Measurements from ENCODE around the gene UNC5C.

Gene UNC5C

GRCh38 chr4:95517576-95518345 is 31.0 kb downstream of the UNC5C start:
- no peak for DNase-seq

- DNase-seq = no peak
Measured at GRCh38 chr4:95516528-95517017, 32.2 kb downstream of the UNC5C start.

GRCh38 chr4:95515589-95515988 is 33.2 kb downstream of the UNC5C start:
- DNase-seq = no peak

GRCh38 chr4:95513022-95513421 is 35.8 kb downstream of the UNC5C start:
- DNase-seq = no peak

GRCh38 chr4:95511477-95511876 is 37.3 kb downstream of the UNC5C start:
- no peak for DNase-seq

- no peak for DNase-seq
Measured at GRCh38 chr4:95510877-95511276, 37.9 kb downstream of the UNC5C start.

GRCh38 chr4:95510145-95510544 is 38.6 kb downstream of the UNC5C start:
- no peak for DNase-seq

- no peak for DNase-seq
Measured at GRCh38 chr4:95508421-95508820, 40.4 kb downstream of the UNC5C start.

GRCh38 chr4:95507561-95507960 is 41.2 kb downstream of the UNC5C start:
- no peak for DNase-seq

GRCh38 chr4:95507147-95507546 is 41.6 kb downstream of the UNC5C start:
- DNase-seq = no peak

GRCh38 chr4:95506264-95506663 is 42.5 kb downstream of the UNC5C start:
- no peak for DNase-seq

GRCh38 chr4:95505799-95506198 is 43.0 kb downstream of the UNC5C start:
- DNase-seq = no peak

GRCh38 chr4:95505151-95505550 is 43.6 kb downstream of the UNC5C start:
- DNase-seq = no peak

- no peak for DNase-seq
Measured at GRCh38 chr4:95504501-95504900, 44.3 kb downstream of the UNC5C start.

- DNase-seq = no peak
Measured at GRCh38 chr4:95500361-95500760, 48.4 kb downstream of the UNC5C start.

- no peak for DNase-seq
Measured at GRCh38 chr4:95499291-95499696, 49.5 kb downstream of the UNC5C start.

GRCh38 chr4:95494186-95494585 is 54.6 kb downstream of the UNC5C start:
- DNase-seq = no peak

GRCh38 chr4:95478679-95479078 is 70.1 kb downstream of the UNC5C start:
- DNase-seq = no peak

GRCh38 chr4:95476121-95476520 is 72.7 kb downstream of the UNC5C start:
- DNase-seq = no peak

GRCh38 chr4:95472534-95472933 is 76.2 kb downstream of the UNC5C start:
- DNase-seq = no peak

GRCh38 chr4:95470622-95471021 is 78.2 kb downstream of the UNC5C start:
- DNase-seq = no peak

- DNase-seq = no peak
Measured at GRCh38 chr4:95469617-95470016, 79.2 kb downstream of the UNC5C start.

- DNase-seq = no peak
Measured at GRCh38 chr4:95466791-95467190, 82.0 kb downstream of the UNC5C start.

GRCh38 chr4:95465010-95465409 is 83.8 kb downstream of the UNC5C start:
- no peak for DNase-seq

GRCh38 chr4:95462921-95463320 is 85.9 kb downstream of the UNC5C start:
- no peak for DNase-seq
